ENCODE results near the gene COPB2. TPM values are rescaled to one million over a fixed set of nuclear protein-coding genes. Genes with fewer than 3 reads are reported as not detected.

The COPB2 gene
- total RNA-seq, 4 donors from 2014 or later: 80.0 to 110 (median 87.4) TPM

DNA sequence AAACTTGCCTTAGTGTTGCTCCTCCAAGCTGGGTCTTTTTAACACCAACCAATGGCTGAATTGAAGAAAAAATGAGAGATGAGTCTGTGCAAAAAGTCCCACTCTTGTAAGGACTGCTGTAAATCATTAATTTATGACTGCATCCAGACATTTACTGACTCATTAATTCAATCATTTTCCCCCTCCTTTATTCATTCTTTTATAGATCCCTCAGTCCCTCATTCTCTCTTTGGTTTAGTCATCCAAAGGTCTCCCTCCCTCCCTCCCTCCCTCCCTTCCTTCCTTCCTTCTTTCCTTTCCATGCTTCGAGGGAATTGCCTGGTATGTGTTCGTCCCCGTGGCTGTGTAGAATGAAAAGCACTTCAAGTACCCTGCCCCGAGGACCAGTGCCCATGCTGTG, 80.9 kb downstream of the COPB2 start:
- H3K4me1 ChIP-seq: no peaks in the 10 kb centered on the region
- H3K27me3 ChIP-seq: peaks cover 10% of the 10 kb centered on the region
- no peaks in the 10 kb centered on the region for H3K9me3 ChIP-seq
- WGBS, 2 donors (ENCODE audit: low coverage in 1 of 2): 68 to 83% methylated on average over 1 to 4 of the region's 4 CpGs
- TF ChIP-seq POLR2AphosphoS5 (IDR thresholded peaks at IDR 0.05) (no peak), POLR2A (IDR thresholded peaks at IDR 0.05) (no peak), EP300 (IDR thresholded peaks at IDR 0.05) (no peak)
- TF ChIP-seq, protein P1, sequence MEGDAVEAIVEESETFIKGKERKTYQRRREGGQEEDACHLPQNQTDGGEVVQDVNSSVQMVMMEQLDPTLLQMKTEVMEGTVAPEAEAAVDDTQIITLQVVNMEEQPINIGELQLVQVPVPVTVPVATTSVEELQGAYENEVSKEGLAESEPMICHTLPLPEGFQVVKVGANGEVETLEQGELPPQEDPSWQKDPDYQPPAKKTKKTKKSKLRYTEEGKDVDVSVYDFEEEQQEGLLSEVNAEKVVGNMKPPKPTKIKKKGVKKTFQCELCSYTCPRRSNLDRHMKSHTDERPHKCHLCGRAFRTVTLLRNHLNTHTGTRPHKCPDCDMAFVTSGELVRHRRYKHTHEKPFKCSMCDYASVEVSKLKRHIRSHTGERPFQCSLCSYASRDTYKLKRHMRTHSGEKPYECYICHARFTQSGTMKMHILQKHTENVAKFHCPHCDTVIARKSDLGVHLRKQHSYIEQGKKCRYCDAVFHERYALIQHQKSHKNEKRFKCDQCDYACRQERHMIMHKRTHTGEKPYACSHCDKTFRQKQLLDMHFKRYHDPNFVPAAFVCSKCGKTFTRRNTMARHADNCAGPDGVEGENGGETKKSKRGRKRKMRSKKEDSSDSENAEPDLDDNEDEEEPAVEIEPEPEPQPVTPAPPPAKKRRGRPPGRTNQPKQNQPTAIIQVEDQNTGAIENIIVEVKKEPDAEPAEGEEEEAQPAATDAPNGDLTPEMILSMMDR (IDR thresholded peaks at IDR 0.05): no peak
- H3K36me3 ChIP-seq: no peaks in the 10 kb centered on the region
- H3K4me3 ChIP-seq: no peak overlapping the region
- no peak for ATAC-seq
- H3K27ac ChIP-seq: no peak overlapping the region

DNA sequence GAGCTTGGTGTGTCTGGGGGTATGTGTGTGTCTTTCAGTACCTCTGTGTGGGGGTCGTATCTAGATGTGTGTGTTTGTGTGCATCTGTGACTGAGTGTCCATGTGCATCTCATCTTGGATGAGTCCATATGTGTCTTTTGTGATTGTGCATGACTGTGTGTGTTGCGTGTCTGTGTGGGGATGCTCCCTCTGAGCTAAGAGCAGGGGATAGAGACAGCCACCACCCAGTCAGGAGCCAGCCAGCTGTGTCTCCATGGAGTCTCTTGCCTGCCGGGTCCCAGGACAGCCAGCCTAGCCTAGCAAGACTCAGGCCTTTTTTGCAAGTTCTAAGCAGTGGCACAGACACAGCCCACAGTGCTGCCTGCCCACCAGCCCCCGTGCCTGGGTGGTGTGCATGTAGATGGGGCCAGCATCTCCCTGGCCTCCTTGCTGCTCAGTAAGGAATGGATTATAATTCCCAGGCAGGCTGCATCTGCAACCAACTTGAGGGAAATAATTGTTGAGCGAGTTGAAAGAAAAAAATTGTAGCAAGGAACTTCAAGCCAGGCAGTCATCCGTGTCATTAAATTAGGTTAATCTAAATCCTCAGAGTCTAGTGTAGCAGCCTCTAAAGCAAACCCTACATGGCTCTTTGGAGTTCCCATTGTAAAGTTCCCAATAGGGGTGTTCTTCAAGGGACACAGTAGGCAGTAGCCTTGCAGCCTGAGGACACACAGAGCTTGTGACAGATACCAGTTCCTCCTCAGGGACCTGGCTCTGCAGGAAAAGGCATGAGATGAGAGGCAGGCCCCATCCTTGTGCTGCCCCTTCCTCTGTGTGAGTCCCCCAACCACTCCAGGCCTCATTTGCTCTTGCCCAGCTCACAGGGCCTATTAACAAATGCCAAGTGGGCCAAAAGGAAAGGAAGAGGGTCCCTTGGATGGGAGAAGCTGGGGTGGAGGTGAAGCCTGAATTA, 81.6 kb downstream of the COPB2 start:
- H3K27me3 ChIP-seq: peaks cover 3% of the 10 kb centered on the region
- H3K36me3 ChIP-seq: no peaks in the 10 kb centered on the region
- no peak overlapping the region for H3K27ac ChIP-seq
- H3K4me3 ChIP-seq: no peak overlapping the region
- H3K9me3 ChIP-seq: no peaks in the 10 kb centered on the region
- no peak for TF ChIP-seq POLR2A (IDR thresholded peaks at IDR 0.05)
- no peak for TF ChIP-seq POLR2AphosphoS5 (IDR thresholded peaks at IDR 0.05)
- no peak for TF ChIP-seq EP300 (IDR thresholded peaks at IDR 0.05)
- TF ChIP-seq, protein P1 (IDR thresholded peaks at IDR 0.05): no peak
- WGBS, 2 donors (ENCODE audit: low coverage in 1 of 2): 96 to 100% methylated on average over 2 to 3 of the region's 6 CpGs
- ATAC-seq: no peak
- no peaks in the 10 kb centered on the region for H3K4me1 ChIP-seq

Small RNAs within 50 kb of the gene (small RNA-seq; reads per million reads assigned to genes)
- 0 reads per million in 4 donors for gene RF00026

Other genes with a start within 250 kb of the COPB2 start
- gene MRPS22, start 45.6 kb downstream of the COPB2 start, total RNA-seq: 10 to 100 TPM; 52.6 to 68.8 (median 56.6) TPM
- gene RBP2, start 86.9 kb upstream of the COPB2 start, total RNA-seq: not detected
- 10 to 100 TPM in 3 of 4 donors, 1 to 10 TPM in 1; 9.1 to 28.8 (median 18.9) TPM for gene RBP1, start 150.1 kb upstream of the COPB2 start, total RNA-seq

Measured in gastroesophageal sphincter (tissue), 4 donors.